Common myeloid progenitor, CD34-positive (primary cell): Measurements from ENCODE around the gene PNPLA2.

Experiments used
- CTCF ChIA-PET: fragments of 350-600 bp; sonication (Branson Sonifier 250); formaldehyde crosslinking; loops from one replicate; lab custom pipeline; 2021; ENCODE audit warnings: antibody characterized with exemption; lab: Charles Lee
- POLR2A ChIA-PET: fragments of 350-600 bp; sonication (Branson Sonifier 250); formaldehyde crosslinking; loops from one replicate; lab custom pipeline; 2021; ENCODE audit warnings: antibody characterized with exemption; lab: Charles Lee
- DNase-seq, 3 donors: peaks; one replicate each; pipeline versions ENCODE4 v3.0.0 to v3.0.0-alpha.2; 2013
- H3K27ac ChIP-seq, 2 experiments: 1 replicate in 1 of 2; 2 replicates in 1 of 2; pipeline ENCODE4 v1.7.0; 2013; ENCODE audit warnings: inconsistent platforms in 2 of 2, low read length in 2 of 2, mild to moderate bottlenecking in 2 of 2, low read depth in 1 of 2, moderate library complexity in 1 of 2; ENCODE audit not compliant: severe bottlenecking in 2 of 2, insufficient read depth in 1 of 2, poor library complexity in 1 of 2
- H3K27me3 ChIP-seq, 5 experiments: replicated peaks in 2 of 5; 1 replicate in 3 of 5; 2 replicates in 2 of 5; pipeline versions ENCODE4 v1.6.1 to v1.7.0; 2013; ENCODE audit warnings: low read length in 4 of 5, mild to moderate bottlenecking in 2 of 5, moderate library complexity in 2 of 5, inconsistent platforms in 1 of 5; ENCODE audit not compliant: insufficient read depth in 5 of 5, control insufficient read depth in 4 of 5
- H3K36me3 ChIP-seq, 4 experiments: 1 replicate in 2 of 4; 2 replicates in 2 of 4; pipeline versions ENCODE4 v1.6.1 to v1.7.0; 2013; ENCODE audit warnings: low read length in 3 of 4, control low read depth in 1 of 4, mild to moderate bottlenecking in 1 of 4; ENCODE audit not compliant: control insufficient read depth in 4 of 4, insufficient read depth in 4 of 4
- H3K4me1 ChIP-seq, 4 experiments: 1 replicate in 3 of 4; 2 replicates in 1 of 4; pipeline versions ENCODE4 v1.6.1 to v1.7.1; 2013; ENCODE audit warnings: low read length in 3 of 4, mild to moderate bottlenecking in 3 of 4, control low read depth in 1 of 4, inconsistent platforms in 1 of 4, moderate library complexity in 1 of 4; ENCODE audit not compliant: control insufficient read depth in 4 of 4, insufficient read depth in 4 of 4; ENCODE audit errors: control extremely low read depth in 1 of 4
- H3K4me3 ChIP-seq, 7 experiments: 1 replicate in 4 of 7; 2 replicates in 3 of 7; pipeline versions ENCODE4 v1.5.1 to v1.7.0; 2013; ENCODE audit warnings: mild to moderate bottlenecking in 7 of 7, low read length in 6 of 7, moderate library complexity in 6 of 7, inconsistent platforms in 2 of 7, low read depth in 2 of 7, control low read depth in 1 of 7; ENCODE audit not compliant: insufficient read depth in 4 of 7, control insufficient read depth in 1 of 7; ENCODE audit errors: extremely low read depth in 1 of 7
- H3K9me3 ChIP-seq, 5 experiments: 1 replicate in 4 of 5; 2 replicates in 1 of 5; pipeline versions ENCODE4 v1.6.1 to v1.7.1; 2013; ENCODE audit warnings: low read length in 4 of 5, mild to moderate bottlenecking in 2 of 5, inconsistent platforms in 1 of 5, low read depth in 1 of 5, moderate library complexity in 1 of 5; ENCODE audit not compliant: control insufficient read depth in 4 of 5, insufficient read depth in 2 of 5; ENCODE audit errors: control extremely low read depth in 1 of 5
- WGBS: methylation state at CpG from one replicate; pipeline ENCODE4 v1.1.5; 2013; ENCODE audit not compliant: insufficient coverage; 5-methylcytosine and 5-hydroxymethylcytosine counted together

Gene PNPLA2

GRCh38 chr11:854601-855329, 36.1 kb downstream of the PNPLA2 start:
- peaks cover 0 to 4% (median 0%) of the 10 kb centered on the region in 4 experiments for H3K36me3 ChIP-seq
- H3K27ac ChIP-seq = no peak overlapping the region
- DNase-seq = no peak
- H3K4me3 ChIP-seq = no peak overlapping the region
- peaks cover 0 to 2% (median 0%) of the 10 kb centered on the region in 5 experiments for H3K27me3 ChIP-seq
- POLR2A ChIA-PET = no interaction called here
- CTCF ChIA-PET = interaction anchor here (0.9 kb wide), 1 partner anchor 9 kb away, joined by 3 read pairs; no protein-coding TSS in a partner anchor
- peaks cover 0 to 8% (median 6%) of the 10 kb centered on the region in 4 experiments for H3K4me1 ChIP-seq
- WGBS = 98% methylated on average over 14 of the region's 20 CpGs
- H3K9me3 ChIP-seq = no peaks in the 10 kb centered on the region

GRCh38 chr11:855330-855674, 36.6 kb downstream of the PNPLA2 start:
- Histone ChIP-seq H3K36me3 (peaks cover 0 to 4% (median 0%) of the 10 kb centered on the region in 4 experiments), H3K4me1 (peaks cover 0 to 7% (median 4%) of the 10 kb centered on the region in 4 experiments), H3K4me3 (no peak overlapping the region), H3K9me3 (no peaks in the 10 kb centered on the region), H3K27ac (no peak overlapping the region), H3K27me3 (no peaks in the 10 kb centered on the region)
- CTCF ChIA-PET = interaction anchor here (0.9 kb wide), 1 partner anchor 9 kb away, joined by 3 read pairs; no protein-coding TSS in a partner anchor
- DNase-seq = no peak
- WGBS = 94% methylated on average over 7 of the region's 7 CpGs
- POLR2A ChIA-PET = no interaction called here

- no peak overlapping the region for H3K4me3 ChIP-seq
- no peak for DNase-seq
- CTCF ChIA-PET = interaction anchor here (0.9 to 2.2 kb wide), 3 partner anchors 8 to 73 kb away, joined by 3 to 6 read pairs (median 6); no protein-coding TSS in a partner anchor
- POLR2A ChIA-PET = no interaction called here
- no peak overlapping the region for H3K27ac ChIP-seq
- no peaks in the 10 kb centered on the region for H3K27me3 ChIP-seq
- WGBS = 94% methylated on average over 11 of the region's 12 CpGs
- H3K4me1 ChIP-seq = peaks cover 0 to 7% (median 4%) of the 10 kb centered on the region in 4 experiments
- peaks cover 0 to 4% (median 0%) of the 10 kb centered on the region in 4 experiments for H3K36me3 ChIP-seq
- H3K9me3 ChIP-seq = no peaks in the 10 kb centered on the region
Observed at GRCh38 chr11:855796-856195, 37.1 kb downstream of the PNPLA2 start.

- ChIA-PET CTCF (interaction anchor here (1.5 to 2.2 kb wide), 2 partner anchors 9 to 72 kb away, joined by 6 read pairs; no protein-coding TSS in a partner anchor), POLR2A (no interaction called here)
- Histone ChIP-seq H3K36me3 (peaks cover 0 to 4% (median 0%) of the 10 kb centered on the region in 4 experiments), H3K4me3 (no peak overlapping the region), H3K4me1 (peaks cover 0 to 7% (median 4%) of the 10 kb centered on the region in 4 experiments), H3K27me3 (no peaks in the 10 kb centered on the region), H3K27ac (no peak overlapping the region), H3K9me3 (no peaks in the 10 kb centered on the region)
- DNase-seq = no peak
- WGBS = 100% methylated on average over 5 of the region's 8 CpGs
Observed at GRCh38 chr11:856397-856796, 37.7 kb downstream of the PNPLA2 start.

- POLR2A ChIA-PET = no interaction called here
- H3K36me3 ChIP-seq = peaks cover 0 to 4% (median 0%) of the 10 kb centered on the region in 4 experiments
- CTCF ChIA-PET = interaction anchor here (2.2 kb wide), 1 partner anchor 10 kb away, joined by 6 read pairs; no protein-coding TSS in a partner anchor
Observed at GRCh38 chr11:858053-858761, 39.5 kb downstream of the PNPLA2 start.

GRCh38 chr11:858762-859339, 40.1 kb downstream of the PNPLA2 start:
- DNase-seq = no peak
- H3K36me3 ChIP-seq = peaks cover 0 to 4% (median 0%) of the 10 kb centered on the region in 4 experiments
- H3K9me3 ChIP-seq = no peaks in the 10 kb centered on the region
- peaks cover 0 to 7% (median 4%) of the 10 kb centered on the region in 4 experiments for H3K4me1 ChIP-seq
- no peak overlapping the region for H3K27ac ChIP-seq
- H3K4me3 ChIP-seq = no peak overlapping the region
- POLR2A ChIA-PET = interaction anchor here (1.0 kb wide), 1 partner anchor 12 kb away, joined by 3 read pairs; no protein-coding TSS in a partner anchor
- CTCF ChIA-PET = interaction anchor here (1.0 kb wide), 1 partner anchor 10 kb away, joined by 4 read pairs; no protein-coding TSS in a partner anchor
- WGBS = 99% methylated on average over 19 of the region's 37 CpGs
- H3K27me3 ChIP-seq = no peaks in the 10 kb centered on the region

More at GRCh38 chr11:858053-858761, 39.5 kb downstream of the PNPLA2 start:
- no peak overlapping the region for H3K27ac ChIP-seq
- H3K4me3 ChIP-seq = no peak overlapping the region
- no peak for DNase-seq
- no peaks in the 10 kb centered on the region for H3K9me3 ChIP-seq
- 91% methylated on average over 20 of the region's 27 CpGs for WGBS
- H3K4me1 ChIP-seq = peaks cover 0 to 7% (median 4%) of the 10 kb centered on the region in 4 experiments
- no peaks in the 10 kb centered on the region for H3K27me3 ChIP-seq
